ENCODE results near the gene CAPZB.
"Not testable (repeated sequence)": the region's sequence is repeated elsewhere in the genome, so short reads cannot be mapped to it uniquely, and the experiment has no call there.

CAPZB gene

DNA sequence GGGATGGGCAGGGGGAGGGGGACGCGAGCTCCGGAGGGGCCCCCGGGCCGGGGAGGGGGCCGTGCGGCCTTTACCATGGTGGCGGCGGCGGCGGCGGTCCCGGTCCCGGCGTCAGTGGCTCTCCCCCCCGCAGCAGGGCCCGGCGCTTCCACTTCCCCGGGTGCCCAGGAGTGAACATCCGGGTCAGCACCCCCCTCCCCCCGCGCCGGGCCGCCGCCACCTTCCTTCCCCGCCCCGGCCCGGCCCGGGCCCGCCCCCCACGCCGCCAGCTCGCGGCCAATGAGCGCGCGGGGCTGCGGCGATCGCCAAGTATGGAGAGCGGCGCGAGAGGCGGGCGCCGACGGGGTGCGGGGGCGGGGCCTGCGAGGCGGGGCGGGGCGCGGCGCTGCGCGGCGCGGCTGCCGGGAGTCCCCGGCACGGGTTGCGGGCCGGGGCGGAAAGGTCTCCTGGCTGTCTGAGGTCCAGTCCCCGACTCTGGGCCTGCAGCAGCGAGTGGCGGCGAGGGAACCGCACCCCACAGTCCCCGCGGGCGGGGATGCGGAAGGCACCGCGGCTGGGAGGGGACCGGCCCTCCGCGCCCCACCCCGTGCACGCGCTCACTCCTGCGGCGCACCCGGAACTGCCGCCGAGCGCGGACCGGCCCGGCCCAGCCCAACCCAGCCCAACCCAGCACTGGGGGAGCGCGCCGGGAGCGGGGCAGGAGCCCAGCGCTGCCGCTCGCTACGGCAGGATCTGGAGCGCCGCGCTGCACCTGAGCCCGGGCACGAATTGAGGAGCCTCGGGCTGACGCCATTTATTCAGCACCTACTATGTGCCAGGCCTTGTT lies at the start of gene CAPZB:
Gene CAPZB, minus strand, starts transcription at position 178 of the 826 bp plus-strand sequence. Its CDS starts 101 bp downstream, at position 77.
- peak; percentile 81 for DNase-seq

GRCh38 chr1:19534281-19534680 lies 48.9 kb upstream of the CAPZB start:
- peak; percentile 1 for DNase-seq

DNA sequence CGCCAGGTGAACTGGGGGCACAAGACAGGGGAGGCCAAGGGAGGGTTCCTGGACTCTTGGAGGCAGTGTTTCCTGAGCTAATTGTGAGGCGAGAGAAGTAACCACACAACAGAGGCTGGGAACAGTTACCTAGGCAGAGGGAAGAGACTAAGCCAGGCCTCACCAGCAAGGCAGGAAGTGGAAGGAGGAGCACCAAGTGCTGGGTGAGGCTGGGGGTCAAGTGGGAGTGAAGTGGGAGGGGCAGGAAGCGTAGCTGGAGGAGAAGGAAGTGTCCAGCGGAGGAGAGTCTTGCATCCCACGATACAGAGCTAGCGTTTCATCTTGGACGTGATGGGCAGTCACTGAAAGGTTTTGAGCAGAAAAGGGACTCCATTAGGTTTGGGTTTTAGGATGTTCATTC lies 48.3 kb upstream of the CAPZB start:
- DNase-seq, result no peak

DNA sequence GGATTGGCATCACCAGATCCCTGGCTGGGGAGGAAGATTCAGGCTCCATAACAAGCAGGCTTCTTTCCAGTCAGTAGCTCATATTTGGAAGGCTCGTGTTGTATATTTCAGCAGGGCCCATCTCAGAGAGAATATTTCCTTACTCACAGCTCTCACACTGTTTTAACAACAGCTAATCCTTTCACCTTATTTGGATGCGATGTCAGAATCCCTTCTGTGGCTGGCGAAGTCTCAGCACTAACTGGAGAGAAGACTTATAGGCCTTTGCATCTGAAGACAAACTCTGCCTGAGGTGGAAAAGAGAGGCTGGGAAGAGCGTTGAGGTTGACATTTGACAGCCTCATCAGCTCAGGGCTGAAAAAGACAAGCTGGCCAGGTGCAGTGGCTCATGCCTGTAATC lies 47.2 kb upstream of the CAPZB start:
- no peak for DNase-seq

DNA sequence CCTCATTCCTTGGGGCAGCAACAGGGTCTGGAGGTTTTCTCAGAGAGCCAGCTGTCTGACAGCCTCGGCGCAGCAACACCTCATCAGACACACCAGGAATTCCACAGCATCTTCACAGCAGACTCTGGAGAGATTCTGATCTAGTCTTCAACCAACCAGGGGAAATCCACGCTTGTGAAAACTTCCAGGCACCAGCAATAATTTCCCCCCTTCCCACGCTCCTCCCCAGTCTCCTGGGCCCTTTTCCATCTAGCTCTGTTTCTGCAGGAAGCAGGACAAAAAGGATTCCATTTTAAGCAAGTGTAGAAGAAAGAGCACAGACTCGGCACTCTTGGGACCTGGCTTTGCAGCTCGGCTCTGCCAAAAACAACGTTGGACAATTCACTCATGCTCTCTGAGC lies 44.3 kb upstream of the CAPZB start:
- no peak for DNase-seq

DNA sequence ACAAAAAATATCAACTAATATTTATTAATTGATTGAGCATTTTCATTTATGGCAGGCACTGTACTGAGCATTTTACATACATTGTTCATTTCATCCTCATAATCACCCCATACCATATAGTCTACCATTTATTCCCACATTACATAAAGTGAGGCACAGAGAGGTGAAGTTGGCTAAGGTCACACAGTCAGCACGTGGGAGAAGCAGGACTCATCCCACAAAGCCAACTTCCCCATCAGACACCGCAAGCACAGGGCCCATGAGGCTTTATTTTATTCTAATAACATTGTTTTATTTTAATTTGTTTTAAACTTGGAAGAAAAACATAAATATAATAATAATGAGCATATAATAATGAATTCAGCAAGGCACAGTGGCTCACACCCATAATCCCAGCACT lies 43.1 kb upstream of the CAPZB start:
- DNase-seq, result no peak

- DNase-seq, result no peak
These were observed 40.5 kb upstream of the CAPZB start for GRCh38 chr1:19525607-19526545.

DNA sequence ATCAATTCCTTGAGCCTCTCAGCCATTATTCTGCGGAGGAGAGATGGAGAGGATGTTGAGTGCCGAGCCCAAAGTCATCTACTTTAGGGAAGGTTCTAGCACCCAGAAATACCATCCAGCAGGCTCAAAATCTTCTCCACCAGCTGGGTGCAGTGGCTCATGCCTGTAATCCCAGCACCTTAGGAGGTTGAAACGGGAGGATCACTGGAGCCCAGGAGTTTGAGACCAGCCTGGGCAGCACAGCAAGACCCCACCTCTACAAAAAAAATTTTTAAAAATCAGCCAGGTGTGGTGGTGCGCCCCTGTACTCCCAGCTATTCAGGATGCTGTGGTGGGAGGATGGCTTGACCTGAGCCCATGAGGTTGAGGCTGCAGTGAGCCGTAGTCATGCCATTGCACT lies 39.5 kb upstream of the CAPZB start:
- no peak for DNase-seq

DNA sequence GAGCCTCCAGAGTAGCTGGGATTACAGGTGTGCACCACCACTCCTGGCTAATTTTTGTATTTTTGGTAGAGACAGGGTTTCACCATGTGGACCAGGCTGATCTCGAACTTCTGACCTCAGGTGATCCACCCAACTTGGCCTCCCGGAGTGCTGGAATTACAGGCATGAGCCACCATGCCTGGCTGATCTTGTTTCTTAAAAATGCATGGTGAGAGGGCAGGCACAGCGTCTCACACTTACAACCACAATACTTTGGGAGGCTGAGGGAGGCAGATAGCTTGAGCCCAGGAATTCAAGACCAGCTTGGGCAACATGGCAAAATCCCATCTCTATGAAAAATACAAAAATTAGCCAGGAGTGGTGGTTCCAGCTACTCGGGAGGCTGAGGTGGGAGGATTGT lies 37.2 kb upstream of the CAPZB start:
- DNase-seq, result not testable (repeated sequence)

- no peak for DNase-seq
These were observed 36.1 kb upstream of the CAPZB start for GRCh38 chr1:19521411-19521810.

GRCh38 chr1:19517017-19517416 lies 31.7 kb upstream of the CAPZB start:
- no peak for DNase-seq

GRCh38 chr1:19515201-19515600 lies 29.9 kb upstream of the CAPZB start:
- no peak for DNase-seq

- DNase-seq, result no peak
These were observed 29.1 kb upstream of the CAPZB start for GRCh38 chr1:19514391-19514831.

DNA sequence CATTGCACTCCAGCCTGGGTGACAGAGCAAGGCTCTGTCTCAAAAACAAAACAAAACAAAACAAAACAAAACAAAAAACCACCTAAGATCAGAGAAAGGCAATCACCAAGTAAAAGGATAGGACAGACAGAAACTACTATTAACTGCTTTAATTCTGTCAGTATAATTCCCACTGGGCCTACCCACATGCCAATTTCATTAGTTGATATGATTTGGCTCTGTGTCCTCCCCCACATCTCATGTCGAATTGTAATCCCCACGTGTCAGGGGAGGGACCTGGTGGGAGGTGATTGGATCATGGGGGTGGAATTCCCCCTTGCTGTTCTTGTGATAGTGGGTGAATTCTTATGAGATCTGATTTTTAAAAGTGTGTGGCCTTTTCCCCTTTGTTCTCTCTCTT lies 27.2 kb upstream of the CAPZB start:
- DNase-seq, result no peak

- no peak for DNase-seq
These were observed 25.8 kb upstream of the CAPZB start for GRCh38 chr1:19511116-19511515.

DNA sequence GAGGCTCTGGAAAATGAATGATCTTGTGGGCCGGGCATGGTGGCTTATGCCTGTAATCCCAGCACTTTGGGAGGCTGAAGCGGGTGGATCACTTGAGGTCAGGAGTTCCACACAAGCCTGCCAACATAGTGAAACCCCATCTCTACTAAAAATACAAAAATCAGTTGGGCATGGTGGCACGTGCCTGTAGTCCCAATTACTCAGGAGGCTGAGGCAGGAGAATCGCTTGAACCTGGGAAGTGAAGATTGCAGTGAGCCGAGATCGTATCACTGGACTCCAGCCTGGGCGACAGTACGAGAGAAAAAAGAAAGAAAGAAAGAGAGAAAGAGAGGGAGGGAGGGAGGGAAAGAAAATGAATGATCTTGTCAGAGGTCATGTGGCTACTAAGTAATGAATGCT lies 24.3 kb upstream of the CAPZB start:
- DNase-seq, result not testable (repeated sequence)

DNA sequence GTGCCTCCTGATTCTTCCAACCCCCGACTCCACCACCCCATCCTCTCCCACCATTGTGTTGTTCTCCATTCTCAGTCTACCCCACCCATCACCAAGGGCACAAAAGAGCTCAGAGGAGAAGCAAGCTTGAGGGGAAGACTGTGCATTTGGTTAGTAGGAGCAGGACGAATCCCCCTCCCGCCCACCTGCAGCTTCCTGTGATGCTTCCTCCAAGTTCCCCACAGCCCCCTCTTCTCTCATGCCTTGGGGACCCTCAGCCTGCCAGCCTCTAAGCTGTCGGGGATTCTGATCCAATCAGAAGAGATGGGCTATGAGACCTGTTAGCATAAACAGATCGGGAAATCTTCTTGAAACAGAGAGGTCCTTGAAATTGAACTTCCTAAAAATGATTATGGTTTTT lies 22.2 kb upstream of the CAPZB start:
- DNase-seq, result no peak

DNA sequence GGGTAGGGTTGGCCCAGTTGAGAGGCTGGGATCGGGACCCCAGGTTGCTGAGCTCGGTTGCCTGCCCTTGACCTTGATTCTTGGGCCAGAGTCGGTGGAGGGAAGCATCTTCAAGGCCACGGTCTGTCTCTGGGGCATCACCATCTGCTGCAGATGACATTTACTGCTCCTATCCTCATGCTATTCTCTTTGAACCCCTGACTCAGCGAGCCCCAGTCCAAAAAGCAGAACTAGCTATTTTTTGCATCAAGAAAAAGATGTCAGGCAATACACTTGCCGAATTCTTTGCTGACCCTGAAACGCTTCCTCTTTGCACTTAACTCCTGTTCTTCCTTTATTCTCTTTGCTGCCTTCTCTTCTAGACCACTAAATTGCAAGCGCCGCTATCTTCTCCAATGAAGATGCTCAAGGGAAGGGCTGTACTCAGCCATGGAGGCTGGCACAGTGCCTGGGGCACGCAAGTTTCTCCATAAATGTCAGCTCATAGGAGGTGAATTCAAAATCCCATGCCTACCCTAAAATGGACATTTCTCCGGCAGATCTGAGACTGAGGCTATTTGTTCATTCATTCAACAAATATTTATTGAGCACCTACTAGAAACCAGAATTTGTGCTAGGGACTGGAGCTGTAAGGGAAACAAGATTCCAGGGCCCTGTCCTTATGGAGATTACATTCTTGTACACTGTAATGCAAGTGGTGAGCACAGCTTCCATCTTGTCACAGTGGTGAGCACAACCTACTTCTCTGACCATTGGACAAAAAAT lies 20.5 kb upstream of the CAPZB start:
- DNase-seq, result no peak

DNA sequence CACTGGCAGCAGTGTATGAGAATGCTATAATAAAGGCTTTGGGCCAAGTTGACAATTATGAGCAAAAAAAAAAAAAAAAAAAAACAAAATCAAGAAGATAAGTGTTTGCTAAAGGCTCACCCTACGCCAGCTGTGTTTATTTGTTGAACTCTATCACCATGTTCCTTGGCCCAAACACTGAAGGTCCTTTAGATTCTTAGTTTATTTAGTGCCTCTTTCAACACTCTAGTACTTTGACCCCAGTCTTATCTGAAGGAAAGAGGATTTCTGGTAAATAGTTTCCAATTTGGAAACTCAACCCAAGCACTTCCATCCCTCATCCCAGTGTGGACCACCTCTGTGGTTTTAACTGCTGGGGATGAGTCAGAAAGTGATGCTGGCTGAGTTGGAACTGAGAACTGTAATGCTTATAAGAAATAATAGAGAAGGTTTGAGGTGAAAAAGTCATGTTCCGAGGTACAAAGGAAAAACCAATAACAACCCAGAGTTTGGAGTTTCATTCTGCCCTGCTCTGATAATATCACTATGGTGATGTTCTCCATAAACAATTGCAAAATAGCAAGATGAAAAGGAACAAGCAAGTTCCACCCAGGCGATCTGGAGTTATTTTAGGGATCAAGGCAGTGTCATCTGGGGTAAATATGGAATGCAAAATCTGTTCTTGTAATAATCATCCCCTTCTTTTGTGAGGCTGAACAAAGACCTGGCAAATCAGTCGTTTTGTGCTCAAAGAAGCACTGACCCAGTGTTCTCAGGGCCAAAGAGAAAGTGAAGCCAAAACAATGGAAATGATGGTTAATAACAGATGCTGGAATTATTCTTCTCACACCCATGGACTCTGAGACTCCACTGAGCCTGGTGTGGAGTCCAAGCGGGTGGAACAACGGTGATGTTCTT lies 19.7 kb upstream of the CAPZB start:
- peak; percentile 22 for DNase-seq

- not testable (repeated sequence) for DNase-seq
These were observed 16.9 kb upstream of the CAPZB start for GRCh38 chr1:19502284-19502683.

DNA sequence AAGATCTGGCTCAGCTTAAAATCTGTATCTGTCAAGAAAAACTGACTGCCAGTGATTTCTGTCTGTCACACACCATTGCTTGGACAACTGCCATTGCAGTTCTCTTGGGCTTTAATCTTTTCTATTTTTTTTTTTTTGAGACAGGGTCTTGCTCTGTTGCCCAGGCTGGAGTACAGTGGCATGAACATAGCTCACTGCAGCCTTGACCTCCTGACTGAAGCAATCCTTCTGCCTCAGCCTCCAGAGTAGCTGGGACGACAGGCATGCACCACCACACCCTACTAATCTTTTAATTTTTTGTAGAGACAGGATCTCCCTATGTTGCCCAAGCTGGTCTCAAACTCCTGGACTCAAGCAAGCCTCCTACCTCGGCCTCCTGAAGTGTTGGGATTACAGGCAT lies 14.5 kb upstream of the CAPZB start:
- DNase-seq, result not testable (repeated sequence)

DNA sequence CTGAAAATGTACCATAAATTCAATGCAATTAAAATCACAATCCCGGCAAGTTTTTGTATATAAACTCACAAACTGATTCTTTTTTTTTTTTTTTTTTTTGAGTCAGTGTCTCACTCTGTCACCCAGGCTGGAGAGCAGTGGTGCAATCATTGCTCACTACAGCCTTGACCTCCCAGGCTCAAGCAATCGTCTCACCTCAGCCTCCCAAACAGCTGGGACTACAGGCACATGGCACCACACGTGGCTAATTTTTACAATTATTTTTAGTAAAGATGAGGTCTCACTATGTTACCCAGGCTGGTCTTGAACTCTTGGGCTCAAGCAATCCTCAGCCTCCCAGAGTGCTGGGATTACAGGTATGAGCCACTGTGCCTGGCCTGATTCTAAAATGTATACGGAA lies 12.1 kb upstream of the CAPZB start:
- DNase-seq, result not testable (repeated sequence)
